ENCODE data around the gene SLC37A3. TPM values are rescaled to one million over a fixed set of nuclear protein-coding genes. Genes with fewer than 3 reads are reported as not detected.

SLC37A3 gene
- total and polyA plus RNA-seq, 4 donors = 7.3 to 30.8 (median 10.6) TPM

- Histone ChIP-seq H3K4me3 (ENCODE audit: low read depth in 1 of 3, low read length in 3 of 3) (no peak overlapping the region), H3K27ac (ENCODE audit: low read depth in 1 of 2, low read length in 2 of 2) (no peak overlapping the region), H3K9ac (ENCODE audit: low read depth in 1 of 2, low read length in 2 of 2) (no peak overlapping the region), H3K9me3 (ENCODE audit: control insufficient read depth in 4 of 4, low read length in 3 of 4) (no peaks in the 10 kb centered on the region), H3K36me3 (ENCODE audit: control insufficient read depth in 4 of 4, insufficient read depth in 3 of 4, low read depth in 1 of 4, low read length in 3 of 4) (peaks cover 1 to 13% (median 7%) of the 10 kb centered on the region in 4 donors), H3K27me3 (ENCODE audit: control insufficient read depth in 4 of 4, insufficient read depth in 4 of 4, low read length in 3 of 4) (no peaks in the 10 kb centered on the region), H3K4me1 (ENCODE audit: control insufficient read depth in 4 of 4, insufficient read depth in 4 of 4, low read length in 3 of 4) (no peaks in the 10 kb centered on the region)
- TF ChIP-seq TAF1 (conservative IDR thresholded peaks at IDR 0.05) (no peak), HNF4A (conservative IDR thresholded peaks at IDR 0.05) (no peak), HNF4G (IDR thresholded peaks at IDR 0.05) (no peak)
- DNase-seq (ENCODE audit: low spot score) = no peak
- 93% methylated on average over 5 of the region's 5 CpGs for WGBS
Measured at GRCh38 chr7:140333686-140334085, 64.6 kb downstream of the SLC37A3 start.

- H3K27me3 ChIP-seq (ENCODE audit: control insufficient read depth in 4 of 4, insufficient read depth in 4 of 4, low read length in 3 of 4) = no peaks in the 10 kb centered on the region
- H3K36me3 ChIP-seq (ENCODE audit: control insufficient read depth in 4 of 4, insufficient read depth in 3 of 4, low read depth in 1 of 4, low read length in 3 of 4) = peaks cover 0 to 13% (median 7%) of the 10 kb centered on the region in 4 donors
- no peak overlapping the region for H3K27ac ChIP-seq (ENCODE audit: low read depth in 1 of 2, low read length in 2 of 2)
- no peak overlapping the region for H3K9ac ChIP-seq (ENCODE audit: low read depth in 1 of 2, low read length in 2 of 2)
- H3K4me3 ChIP-seq (ENCODE audit: low read depth in 1 of 3, low read length in 3 of 3) = no peak overlapping the region
- H3K4me1 ChIP-seq (ENCODE audit: control insufficient read depth in 4 of 4, insufficient read depth in 4 of 4, low read length in 3 of 4) = no peaks in the 10 kb centered on the region
- DNase-seq (ENCODE audit: low spot score) = no peak
- H3K9me3 ChIP-seq (ENCODE audit: control insufficient read depth in 4 of 4, low read length in 3 of 4) = no peaks in the 10 kb centered on the region
- WGBS = 35% methylated on average over 10 of the region's 10 CpGs
- TF ChIP-seq EGR1 (IDR thresholded peaks at IDR 0.05; ENCODE audit: low read depth in 2 of 2) = no peak
- no peak for TF ChIP-seq REST (IDR thresholded peaks at IDR 0.05)
- TF ChIP-seq NR2F2 (IDR thresholded peaks at IDR 0.05) = no peak
- TF ChIP-seq HNF4G (IDR thresholded peaks at IDR 0.05) = no peak
- no peak for TF ChIP-seq ZBTB33 (IDR thresholded peaks at IDR 0.05)
- no peak for TF ChIP-seq CTCF (IDR thresholded peaks at IDR 0.05; ENCODE audit: low read depth, low read length, missing input control)
- TF ChIP-seq JUND (IDR thresholded peaks at IDR 0.05) = no peak
- TF ChIP-seq HNF4A (conservative IDR thresholded peaks at IDR 0.05) = peak; percentile 51 to 74
- TF ChIP-seq MAX (IDR thresholded peaks at IDR 0.05) = no peak
- TF ChIP-seq RAD21 (IDR thresholded peaks at IDR 0.05) = peak in 1 of 2 donors; percentile 42
- TF ChIP-seq GABPA (IDR thresholded peaks at IDR 0.05 in 1 of 2, conservative IDR thresholded peaks at IDR 0.05 in 1 of 2) = no peak
- peak; percentile 51 for TF ChIP-seq SP1 (IDR thresholded peaks at IDR 0.05)
- no peak for TF ChIP-seq FOXA1 (IDR thresholded peaks at IDR 0.05)
- TF ChIP-seq TAF1 (conservative IDR thresholded peaks at IDR 0.05) = no peak
- TF ChIP-seq ATF3 (IDR thresholded peaks at IDR 0.05) = no peak
- TF ChIP-seq RXRA (IDR thresholded peaks at IDR 0.05) = peak; percentile 70 to 86
- TF ChIP-seq FOXA2 (IDR thresholded peaks at IDR 0.05) = no peak
- TF ChIP-seq YY1 (IDR thresholded peaks at IDR 0.05) = no peak
Measured at GRCh38 chr7:140333223-140333622, 65.1 kb downstream of the SLC37A3 start.
